ENCODE measurements around the gene TMEM181. TPM values are rescaled to one million over a fixed set of nuclear protein-coding genes. Genes with fewer than 3 reads are reported as not detected.

TMEM181 gene
- total and polyA plus RNA-seq, 9 donors: 7.3 to 21.9 (median 12.7) TPM

- no peak overlapping the region for H3K27ac ChIP-seq
- DNase-seq: no peak
- no peaks in the 10 kb centered on the region for H3K36me3 ChIP-seq
- H3K27me3 ChIP-seq: no peaks in the 10 kb centered on the region
- no peaks in the 10 kb centered on the region for H3K4me1 ChIP-seq (ENCODE audit: insufficient read depth)
- 82 to 90% (median 84%) methylated on average over 9 of the region's 9 CpGs for WGBS, 3 donors
- TF ChIP-seq CTCF (IDR thresholded peaks at IDR 0.05) (no peak), POLR2A (IDR thresholded peaks at IDR 0.05) (no peak), EP300 (IDR thresholded peaks at IDR 0.05) (no peak)
- intact Hi-C loops (cut with DNase I): no loop called here
- H3K9me3 ChIP-seq: no peaks in the 10 kb centered on the region
- no peak overlapping the region for H3K4me3 ChIP-seq
Observed at GRCh38 chr6:158569036-158569435, 9.1 kb downstream of the TMEM181 start.

- DNase-seq: no peak
- no peak overlapping the region for H3K27ac ChIP-seq
- TF ChIP-seq CTCF (IDR thresholded peaks at IDR 0.05): no peak
- no peak for TF ChIP-seq POLR2A (IDR thresholded peaks at IDR 0.05)
- TF ChIP-seq EP300 (IDR thresholded peaks at IDR 0.05): no peak
- H3K4me3 ChIP-seq: no peak overlapping the region
- no peaks in the 10 kb centered on the region for H3K9me3 ChIP-seq
- intact Hi-C loops (cut with DNase I): no loop called here
- no peaks in the 10 kb centered on the region for H3K27me3 ChIP-seq
- WGBS, 3 donors: 85 to 87% (median 86%) methylated on average over 3 of the region's 3 CpGs
- H3K4me1 ChIP-seq (ENCODE audit: insufficient read depth): no peaks in the 10 kb centered on the region
- no peaks in the 10 kb centered on the region for H3K36me3 ChIP-seq
Observed at GRCh38 chr6:158570681-158570962, 10.7 kb downstream of the TMEM181 start.

- TF ChIP-seq POLR2A (IDR thresholded peaks at IDR 0.05): no peak
- no peak for TF ChIP-seq EP300 (IDR thresholded peaks at IDR 0.05)
- no peak for TF ChIP-seq CTCF (IDR thresholded peaks at IDR 0.05)
- Histone ChIP-seq H3K4me3 (no peak overlapping the region), H3K27ac (no peak overlapping the region), H3K9me3 (no peaks in the 10 kb centered on the region), H3K4me1 (ENCODE audit: insufficient read depth) (no peaks in the 10 kb centered on the region), H3K36me3 (no peaks in the 10 kb centered on the region), H3K27me3 (no peaks in the 10 kb centered on the region)
- no peak for DNase-seq
- WGBS, 3 donors: 92 to 93% (median 92%) methylated on average over 25 to 26 of the region's 26 CpGs
- intact Hi-C loops (cut with DNase I): no loop called here
Observed at GRCh38 chr6:158571826-158572652, 12.1 kb downstream of the TMEM181 start.

- Histone ChIP-seq H3K4me1 (ENCODE audit: insufficient read depth) (no peaks in the 10 kb centered on the region), H3K36me3 (no peaks in the 10 kb centered on the region), H3K9me3 (no peaks in the 10 kb centered on the region), H3K4me3 (no peak overlapping the region), H3K27me3 (no peaks in the 10 kb centered on the region), H3K27ac (no peak overlapping the region)
- TF ChIP-seq CTCF (IDR thresholded peaks at IDR 0.05) (no peak), EP300 (IDR thresholded peaks at IDR 0.05) (no peak), POLR2A (IDR thresholded peaks at IDR 0.05) (no peak)
- no peak for DNase-seq
- WGBS, 3 donors: 93 to 95% (median 95%) methylated on average over 28 of the region's 28 CpGs
- intact Hi-C loops (cut with DNase I): no loop called here
Observed at GRCh38 chr6:158572653-158573541, 13.0 kb downstream of the TMEM181 start.
